HCT116 (cell line): ENCODE measurements around the gene EPHA8. TPM values are rescaled to one million over a fixed set of nuclear protein-coding genes. Genes with fewer than 3 reads are reported as not detected.

Experiments
- ATAC-seq: fragments of 200-7000 bp; cut with Tn5 transposase; 2 replicates; pipeline ENCODE4 v1.9.1; 2020; ENCODE audit warnings: mild to moderate bottlenecking, moderate library complexity
- BruUV-seq: library from RNA; stranded (reverse); fragments of 400-500 nt; replicated peaks from 2 replicates; lab custom pipeline; 2021; lab: Mats Ljungman, UMichigan
- CTCF ChIA-PET: fragments of 300-600 bp; sonication (Branson Sonifier 250); formaldehyde crosslinking; loops from one replicate; lab custom pipeline; 2021; ENCODE audit warnings: antibody characterized with exemption; lab: Charles Lee
- POLR2A ChIA-PET: fragments of 300-600, 350-600 bp; sonication (Branson Sonifier 250); formaldehyde crosslinking; loops from one replicate; lab custom pipeline; 2021; ENCODE audit warnings: antibody characterized with exemption; lab: Charles Lee
- RAD21 ChIA-PET, 2 experiments: fragments of 300-600 bp; sonication (Branson Sonifier 250); formaldehyde crosslinking; loops; one replicate each; lab custom pipeline; 2023; ENCODE audit warnings: low total read pairs in 2 of 2; ENCODE audit not compliant: uncharacterized antibody in 2 of 2, unreplicated experiment in 2 of 2, low non-redundant PET in 1 of 2; lab: Charles Lee
- DNase-seq: peaks from one replicate; pipeline ENCODE4 v3.0.0-alpha.2; 2010; ENCODE audit warnings: low read depth, low spot score
- H2AFZ ChIP-seq: fragments of 200-600 bp; shearing (Covaris generic), sonication (generic); 2 replicates; pipeline ENCODE4 v1.6.1; 2017; ENCODE audit warnings: low read depth, mixed run types, mixed read lengths, antibody characterized with exemption, low read length; ENCODE audit not compliant: poor library complexity, severe bottlenecking
- H3K27ac ChIP-seq: 2 replicates; pipeline ENCODE4 v1.5.1; 2012; ENCODE audit warnings: low read depth, low read length
- H3K27me3 ChIP-seq: fragments of 200-600 bp; sonication (generic); 2 replicates; pipeline ENCODE4 v1.6.1; 2016; ENCODE audit warnings: mixed run types, low read length, mixed read lengths; ENCODE audit not compliant: insufficient read depth
- H3K36me3 ChIP-seq, 2 experiments: fragments of 200-500 bp in 1 of 2; fragments of 200-600 bp in 1 of 2; sonication (Bioruptor generic) in 1 of 2; sonication (generic) in 1 of 2; 2 replicates each; pipeline versions ENCODE4 v1.5.1 to v1.6.1; 2014 to 2016; ENCODE audit warnings: low read length in 2 of 2, inconsistent platforms in 1 of 2, mixed read lengths in 1 of 2, mixed run types in 1 of 2; ENCODE audit not compliant: insufficient read depth in 2 of 2, control insufficient read depth in 1 of 2
- H3K4me1 ChIP-seq, 2 experiments: fragments of 200-600 bp in 1 of 2; sonication (generic) in 1 of 2; 2 replicates each; pipeline versions ENCODE4 v1.5.1 to v1.6.1; 2012 to 2017; ENCODE audit warnings: low read length in 2 of 2, inconsistent platforms in 1 of 2, mild to moderate bottlenecking in 1 of 2, mixed read lengths in 1 of 2, mixed run types in 1 of 2, moderate library complexity in 1 of 2; ENCODE audit not compliant: insufficient read depth in 2 of 2, control insufficient read depth in 1 of 2
- H3K4me2 ChIP-seq: fragments of 200-600 bp; sonication (generic); 2 replicates; pipeline ENCODE4 v1.6.1; 2017; ENCODE audit warnings: mixed run types, low read length, mixed read lengths
- H3K4me3 ChIP-seq, 2 experiments: fragments of 200-600 bp in 1 of 2; sonication (generic) in 1 of 2; replicated peaks in 1 of 2; 2 replicates each; pipeline ENCODE4 v1.5.1; 2011 to 2016; ENCODE audit warnings: low read length in 2 of 2, control low read depth in 1 of 2, low read depth in 1 of 2, mild to moderate bottlenecking in 1 of 2, mixed read lengths in 1 of 2, mixed run types in 1 of 2
- H3K79me2 ChIP-seq: fragments of 200-600 bp; sonication (generic); 2 replicates; pipeline ENCODE4 v1.6.1; 2017; ENCODE audit warnings: mild to moderate bottlenecking, mixed run types, low read length, moderate library complexity, mixed read lengths; ENCODE audit not compliant: insufficient read depth
- H3K9ac ChIP-seq: fragments of 200-600 bp; sonication (generic); 2 replicates; pipeline ENCODE4 v1.6.1; 2016; ENCODE audit warnings: low read length, mixed read lengths
- H3K9me2 ChIP-seq: fragments of 200-600 bp; sonication (generic), shearing (Covaris generic); 2 replicates; pipeline ENCODE4 v1.6.1; 2017; ENCODE audit warnings: mixed run types, mild to moderate bottlenecking, moderate library complexity; ENCODE audit not compliant: insufficient read depth
- H3K9me3 ChIP-seq, 2 experiments: fragments of 200-500 bp in 1 of 2; fragments of 200-600 bp in 1 of 2; sonication (Bioruptor generic) in 1 of 2; sonication (generic) in 1 of 2; 2 replicates each; pipeline ENCODE4 v1.6.1; 2014 to 2017; ENCODE audit warnings: low read length in 2 of 2, mixed read lengths in 2 of 2, inconsistent platforms in 1 of 2, low read depth in 1 of 2, mild to moderate bottlenecking in 1 of 2, mixed run types in 1 of 2, moderate library complexity in 1 of 2; ENCODE audit not compliant: control insufficient read depth in 1 of 2, insufficient read depth in 1 of 2
- H4K20me1 ChIP-seq: fragments of 200-600 bp; sonication (generic), shearing (Covaris generic); 2 replicates; pipeline ENCODE4 v1.6.1; 2017; ENCODE audit warnings: mixed run types, mild to moderate bottlenecking, moderate library complexity; ENCODE audit not compliant: insufficient read depth
- ATF3 ChIP-seq: IDR thresholded peaks from 2 replicates; pipeline ENCODE4 v1.6.1; 2012
- CEBPB ChIP-seq: IDR thresholded peaks from 2 replicates; pipeline ENCODE4 v1.6.1; 2012; ENCODE audit warnings: low read depth
- CTCF ChIP-seq, 3 experiments: fragments of 200-600 bp in 1 of 3; sonication (generic) in 1 of 3; IDR thresholded peaks in 2 of 3; conservative IDR thresholded peaks in 1 of 3; 2 replicates each; pipeline ENCODE4 v1.5.1; 2012 to 2017; ENCODE audit warnings: low read depth in 2 of 3, low read length in 2 of 3, antibody characterized with exemption in 1 of 3, borderline replicate concordance in 1 of 3, control low read depth in 1 of 3, mild to moderate bottlenecking in 1 of 3, mixed read lengths in 1 of 3, mixed run types in 1 of 3, moderate library complexity in 1 of 3; ENCODE audit not compliant: insufficient read depth in 1 of 3
- EGR1 ChIP-seq: IDR thresholded peaks from 2 replicates; pipeline ENCODE4 v1.6.1; 2012; ENCODE audit warnings: low read depth
- EZH2phosphoT487 ChIP-seq: fragments of 200-600 bp; IDR thresholded peaks from 2 replicates; pipeline ENCODE4 v1.6.1; 2018; ENCODE audit warnings: antibody characterized with exemption, borderline replicate concordance
- FOSL1 ChIP-seq: IDR thresholded peaks from 2 replicates; pipeline ENCODE4 v1.6.1; 2012; ENCODE audit warnings: low read depth
- JUND ChIP-seq: IDR thresholded peaks from 2 replicates; pipeline ENCODE4 v1.6.1; 2012
- POLR2A ChIP-seq: IDR thresholded peaks from 2 replicates; pipeline ENCODE4 v1.7.0; 2011; ENCODE audit warnings: borderline replicate concordance; ENCODE audit not compliant: insufficient read depth, insufficient read length; ENCODE audit errors: extremely low read depth
- RAD21 ChIP-seq: IDR thresholded peaks from 2 replicates; pipeline ENCODE4 v1.6.1; 2012; ENCODE audit warnings: low read depth, mild to moderate bottlenecking
- SIN3A ChIP-seq: IDR thresholded peaks from 2 replicates; pipeline ENCODE4 v1.6.1; 2012; ENCODE audit warnings: low read depth
- SP1 ChIP-seq: IDR thresholded peaks from 2 replicates; pipeline ENCODE4 v1.6.1; 2012; ENCODE audit warnings: low read depth
- intact Hi-C: fragments of 100-400 bp; cut with micrococcal nuclease; formaldehyde crosslinking; loops from 2 replicates; pipeline ENCODE4 v1.10.0; 2022
- total RNA-seq: library from RNA; stranded (reverse); gene quantifications from one replicate; pipeline ENCODE4 v1.2.1, GENCODE V29; 2021; ENCODE audit not compliant: unreplicated experiment
- TF ChIP-seq, protein P1 (sequence below): IDR thresholded peaks from 2 replicates; pipeline ENCODE4 v1.6.1; 2012; ENCODE audit warnings: low read depth

The EPHA8 gene
- total RNA-seq, 1 experiment from 2014 or later, result 0.30 TPM

DNA sequence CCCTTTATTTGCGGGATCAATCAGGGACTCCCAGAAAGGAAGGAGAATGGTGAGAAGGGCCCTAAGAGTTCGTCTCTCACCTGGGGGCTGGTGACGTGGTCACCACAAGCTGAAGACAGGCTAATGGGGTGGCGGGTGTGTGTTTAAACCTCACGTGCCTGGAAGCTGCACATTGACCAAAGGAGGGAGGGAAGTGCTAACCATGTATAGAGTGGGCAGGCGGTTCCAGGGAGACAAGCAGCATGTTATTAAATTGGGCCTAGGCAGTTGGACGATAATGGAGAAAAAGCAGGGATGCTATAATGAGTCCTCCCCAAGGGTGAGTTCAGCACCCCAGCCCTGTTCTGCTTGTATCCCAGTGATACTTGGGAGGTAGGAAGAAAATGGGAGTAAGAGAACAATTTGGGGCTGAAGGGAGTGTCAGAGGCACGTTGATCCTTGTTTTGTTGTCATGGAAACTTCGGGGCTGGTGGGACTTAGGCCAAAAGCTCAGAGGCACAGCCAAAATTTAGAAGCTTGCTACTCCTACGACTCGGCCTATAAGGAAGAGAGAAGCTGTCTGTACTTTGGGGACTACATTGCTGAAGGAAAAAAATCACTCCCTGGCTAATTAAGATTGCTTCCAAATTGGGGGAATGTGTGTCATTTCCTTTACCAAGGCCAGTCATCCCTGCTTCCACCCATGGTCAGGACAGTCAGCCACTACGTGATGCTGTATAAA lies 33.2 kb upstream of the EPHA8 start:
- POLR2A ChIA-PET, result no interaction called here

More for the DNA sequence above, 33.2 kb upstream of the EPHA8 start:
- no peak overlapping the region for H3K4me3 ChIP-seq
- no peak overlapping the region for H3K27ac ChIP-seq
- no peaks in the 10 kb centered on the region for H3K4me1 ChIP-seq
- BruUV-seq, result TSS peak; percentile 13
- ATAC-seq (no peak), DNase-seq (no peak)
- H3K36me3 ChIP-seq, result peaks cover 4 to 8% of the 10 kb centered on the region in 2 experiments; a peak in 2 of 4 replicates
- TF ChIP-seq EGR1, result no peak
- no peak for TF ChIP-seq SP1
- no peak for TF ChIP-seq CTCF (IDR thresholded peaks at IDR 0.05 in 2 of 3, conservative IDR thresholded peaks at IDR 0.05 in 1 of 3; ENCODE audit: borderline replicate concordance in 1 of 3, insufficient read depth in 1 of 3, low read depth in 2 of 3, low read length in 2 of 3)
- TF ChIP-seq EZH2phosphoT487, result no peak
- TF ChIP-seq RAD21, result no peak
- no peak for TF ChIP-seq CEBPB
- no peak for TF ChIP-seq POLR2A
- no peak for TF ChIP-seq SIN3A
- no peak for TF ChIP-seq FOSL1
- no peak for TF ChIP-seq ATF3
- no peak for TF ChIP-seq JUND
- TF ChIP-seq, protein P1, sequence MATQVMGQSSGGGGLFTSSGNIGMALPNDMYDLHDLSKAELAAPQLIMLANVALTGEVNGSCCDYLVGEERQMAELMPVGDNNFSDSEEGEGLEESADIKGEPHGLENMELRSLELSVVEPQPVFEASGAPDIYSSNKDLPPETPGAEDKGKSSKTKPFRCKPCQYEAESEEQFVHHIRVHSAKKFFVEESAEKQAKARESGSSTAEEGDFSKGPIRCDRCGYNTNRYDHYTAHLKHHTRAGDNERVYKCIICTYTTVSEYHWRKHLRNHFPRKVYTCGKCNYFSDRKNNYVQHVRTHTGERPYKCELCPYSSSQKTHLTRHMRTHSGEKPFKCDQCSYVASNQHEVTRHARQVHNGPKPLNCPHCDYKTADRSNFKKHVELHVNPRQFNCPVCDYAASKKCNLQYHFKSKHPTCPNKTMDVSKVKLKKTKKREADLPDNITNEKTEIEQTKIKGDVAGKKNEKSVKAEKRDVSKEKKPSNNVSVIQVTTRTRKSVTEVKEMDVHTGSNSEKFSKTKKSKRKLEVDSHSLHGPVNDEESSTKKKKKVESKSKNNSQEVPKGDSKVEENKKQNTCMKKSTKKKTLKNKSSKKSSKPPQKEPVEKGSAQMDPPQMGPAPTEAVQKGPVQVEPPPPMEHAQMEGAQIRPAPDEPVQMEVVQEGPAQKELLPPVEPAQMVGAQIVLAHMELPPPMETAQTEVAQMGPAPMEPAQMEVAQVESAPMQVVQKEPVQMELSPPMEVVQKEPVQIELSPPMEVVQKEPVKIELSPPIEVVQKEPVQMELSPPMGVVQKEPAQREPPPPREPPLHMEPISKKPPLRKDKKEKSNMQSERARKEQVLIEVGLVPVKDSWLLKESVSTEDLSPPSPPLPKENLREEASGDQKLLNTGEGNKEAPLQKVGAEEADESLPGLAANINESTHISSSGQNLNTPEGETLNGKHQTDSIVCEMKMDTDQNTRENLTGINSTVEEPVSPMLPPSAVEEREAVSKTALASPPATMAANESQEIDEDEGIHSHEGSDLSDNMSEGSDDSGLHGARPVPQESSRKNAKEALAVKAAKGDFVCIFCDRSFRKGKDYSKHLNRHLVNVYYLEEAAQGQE, result no peak
- no peaks in the 10 kb centered on the region for H4K20me1 ChIP-seq
- H2AFZ ChIP-seq, result no peak overlapping the region
- CTCF ChIA-PET, result no interaction called here
- H3K9me2 ChIP-seq, result no peaks in the 10 kb centered on the region
- RAD21 ChIA-PET, result no interaction called here
- intact Hi-C loops, result loop anchor here (2.0 to 10.0 kb wide), 2 partner anchors 95 to 113 kb away; partner anchors contain the start of gene C1QC
- H3K4me2 ChIP-seq, result no peak overlapping the region
- H3K9me3 ChIP-seq, result no peaks in the 10 kb centered on the region
- H3K79me2 ChIP-seq, result no peaks in the 10 kb centered on the region
- no peak overlapping the region for H3K9ac ChIP-seq
- no peaks in the 10 kb centered on the region for H3K27me3 ChIP-seq
